Tibial nerve (tissue), 4 donors: Measurements from ENCODE around the gene MRPL38. TPM values are rescaled to one million over a fixed set of nuclear protein-coding genes. Genes with fewer than 3 reads are reported as not detected.
A peak's percentile ranks its signal among the peaks of the same experiment; 100 is the strongest.
"Not testable (repeated sequence)": the region's sequence is repeated elsewhere in the genome, so short reads cannot be mapped to it uniquely, and the experiment has no call there.

Source experiments
- DNase-seq, 2 donors: peaks; one replicate each; pipeline ENCODE4 v3.0.0-alpha.2; 2019; ENCODE audit warnings: low spot score in 2 of 2
- H3K27ac ChIP-seq, 4 donors: fragments of 200-600 bp; sonication (generic) in 3 of 4; one replicate each; pipeline ENCODE4 v1.5.1; 2017 to 2019; ENCODE audit warnings: mild to moderate bottlenecking in 1 of 4
- H3K27me3 ChIP-seq, 2 donors: fragments of 200-600 bp; sonication (generic) in 1 of 2; one replicate each; pipeline versions ENCODE4 v1.5.1 to v1.6.0; 2017 to 2019
- H3K36me3 ChIP-seq, 3 donors: fragments of 200-600 bp; sonication (generic); one replicate each; pipeline ENCODE4 v1.5.1; 2018 to 2019
- H3K4me1 ChIP-seq, 4 donors: fragments of 200-600 bp; sonication (generic) in 3 of 4; one replicate each; pipeline ENCODE4 v1.5.1; 2017 to 2019
- H3K4me3 ChIP-seq, 4 donors: fragments of 200-600 bp; sonication (generic) in 3 of 4; one replicate each; pipeline ENCODE4 v1.5.1; 2017 to 2019; ENCODE audit warnings: mild to moderate bottlenecking in 1 of 4, moderate library complexity in 1 of 4
- H3K9me3 ChIP-seq, 4 donors: fragments of 200-600 bp; sonication (generic) in 3 of 4; one replicate each; pipeline ENCODE4 v1.5.1; 2017 to 2019
- EP300 ChIP-seq, 2 donors: sonication (generic); formaldehyde crosslinking; IDR thresholded peaks; one replicate each; pipeline ENCODE4 v1.6.1; 2017; ENCODE audit warnings: antibody characterized with exemption in 2 of 2, mild to moderate bottlenecking in 1 of 2
- POLR2A ChIP-seq, 2 donors: fragments of 450-650 bp; IDR thresholded peaks; one replicate each; pipeline ENCODE4 v1.6.1; 2017; ENCODE audit warnings: antibody characterized with exemption in 2 of 2, mild to moderate bottlenecking in 2 of 2, moderate library complexity in 2 of 2
- WGBS, 2 donors: methylation state at CpG; one replicate each; pipeline ENCODE4 v1.1.5; 2018; 5-methylcytosine and 5-hydroxymethylcytosine counted together
- total RNA-seq, 4 donors: library from RNA; depleted of rRNA; stranded (reverse); fragments of >200 nt; gene quantifications; one replicate each; pipeline ENCODE4 v1.1.0, GENCODE V29; 2016
- TF ChIP-seq, protein P1 (sequence below), 5 experiments: fragments of 200-600 bp in 3 of 5; fragments of 450-650 bp in 2 of 5; sonication (generic) in 3 of 5; IDR thresholded peaks; one replicate each; pipeline ENCODE4 v1.5.1; 2016 to 2019; ENCODE audit warnings: antibody characterized with exemption in 5 of 5, mild to moderate bottlenecking in 3 of 5, moderate library complexity in 2 of 5

MRPL38 gene
- total RNA-seq, 4 donors from 2014 or later: 56.8 to 118 (median 76.2) TPM

DNA sequence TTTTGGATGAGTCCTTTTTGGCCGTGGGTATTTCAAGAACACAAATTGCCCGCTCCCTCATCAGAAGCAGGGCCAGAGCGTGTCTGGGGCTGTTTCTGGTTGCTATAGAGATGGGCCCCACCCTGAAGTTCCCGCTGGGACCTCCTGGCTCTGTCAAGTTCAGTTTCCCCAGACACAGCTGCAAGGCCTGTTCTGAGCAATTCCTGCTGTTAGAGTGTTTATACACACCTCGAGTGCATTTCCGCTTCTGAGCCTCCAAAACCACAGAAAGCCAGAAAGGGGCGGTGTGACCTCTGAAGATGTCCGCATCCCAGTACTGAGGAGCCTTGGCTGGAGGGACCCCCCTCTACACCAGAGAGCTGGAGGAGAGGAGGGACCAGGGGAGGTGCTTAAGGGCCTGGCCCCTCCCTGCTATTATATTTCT, 40.2 kb downstream of the MRPL38 start:
- 45 to 47% methylated on average over 7 to 8 of the region's 8 CpGs for WGBS, 2 donors

GRCh38 chr17:75861927-75862317, 42.8 kb downstream of the MRPL38 start:
- H3K4me3 ChIP-seq: no peak overlapping the region
- H3K4me1 ChIP-seq: peaks cover 0 to 23% (median 9%) of the 10 kb centered on the region in 4 donors
- H3K36me3 ChIP-seq: no peaks in the 10 kb centered on the region
- peak in 1 of 2 donors; percentile 41 for DNase-seq
- H3K9me3 ChIP-seq: no peaks in the 10 kb centered on the region
- H3K27me3 ChIP-seq: no peaks in the 10 kb centered on the region
- TF ChIP-seq POLR2A (IDR thresholded peaks at IDR 0.05) (no peak), EP300 (IDR thresholded peaks at IDR 0.05) (peak in 1 of 2 donors; percentile 24)
- H3K27ac ChIP-seq: no peak overlapping the region
- whole genome bisulfite sequencing, 2 donors: 76 to 80% methylated on average over 9 of the region's 9 CpGs

More for the DNA sequence above, 40.2 kb downstream of the MRPL38 start:
- H3K4me1 ChIP-seq: peaks cover 0 to 34% (median 22%) of the 10 kb centered on the region in 4 donors
- no peaks in the 10 kb centered on the region for H3K36me3 ChIP-seq
- DNase-seq: peak; percentile 56 to 61
- no peak overlapping the region for H3K4me3 ChIP-seq
- H3K9me3 ChIP-seq: no peaks in the 10 kb centered on the region
- peak overlapping the region; percentile 51 to 88 (median 72) for H3K27ac ChIP-seq
- no peaks in the 10 kb centered on the region for H3K27me3 ChIP-seq
- TF ChIP-seq, protein P1, sequence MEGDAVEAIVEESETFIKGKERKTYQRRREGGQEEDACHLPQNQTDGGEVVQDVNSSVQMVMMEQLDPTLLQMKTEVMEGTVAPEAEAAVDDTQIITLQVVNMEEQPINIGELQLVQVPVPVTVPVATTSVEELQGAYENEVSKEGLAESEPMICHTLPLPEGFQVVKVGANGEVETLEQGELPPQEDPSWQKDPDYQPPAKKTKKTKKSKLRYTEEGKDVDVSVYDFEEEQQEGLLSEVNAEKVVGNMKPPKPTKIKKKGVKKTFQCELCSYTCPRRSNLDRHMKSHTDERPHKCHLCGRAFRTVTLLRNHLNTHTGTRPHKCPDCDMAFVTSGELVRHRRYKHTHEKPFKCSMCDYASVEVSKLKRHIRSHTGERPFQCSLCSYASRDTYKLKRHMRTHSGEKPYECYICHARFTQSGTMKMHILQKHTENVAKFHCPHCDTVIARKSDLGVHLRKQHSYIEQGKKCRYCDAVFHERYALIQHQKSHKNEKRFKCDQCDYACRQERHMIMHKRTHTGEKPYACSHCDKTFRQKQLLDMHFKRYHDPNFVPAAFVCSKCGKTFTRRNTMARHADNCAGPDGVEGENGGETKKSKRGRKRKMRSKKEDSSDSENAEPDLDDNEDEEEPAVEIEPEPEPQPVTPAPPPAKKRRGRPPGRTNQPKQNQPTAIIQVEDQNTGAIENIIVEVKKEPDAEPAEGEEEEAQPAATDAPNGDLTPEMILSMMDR (IDR thresholded peaks at IDR 0.05): no peak
- TF ChIP-seq POLR2A (IDR thresholded peaks at IDR 0.05) (no peak), EP300 (IDR thresholded peaks at IDR 0.05) (no peak)

DNA sequence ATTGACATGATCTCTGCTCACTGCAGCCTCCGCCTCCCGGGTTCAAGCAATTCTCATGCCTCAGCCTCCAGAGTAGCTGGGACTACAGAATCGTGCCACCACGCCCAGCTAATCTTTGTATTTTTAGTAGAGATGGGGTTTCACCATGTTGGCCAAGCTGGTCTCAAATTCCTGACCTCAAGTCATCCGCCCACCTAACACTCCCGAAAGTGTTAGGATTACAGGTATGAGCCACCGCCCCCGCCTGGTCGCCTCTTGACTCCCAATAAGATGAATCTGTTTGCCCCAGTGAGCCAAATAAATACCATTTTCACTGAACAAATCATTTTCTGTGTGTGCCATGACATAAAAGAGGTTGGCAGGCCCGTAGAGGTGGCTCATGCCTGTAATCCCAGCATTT, 45.3 kb downstream of the MRPL38 start:
- H3K4me1 ChIP-seq: peaks cover 0 to 24% (median 4%) of the 10 kb centered on the region in 4 donors

DNA sequence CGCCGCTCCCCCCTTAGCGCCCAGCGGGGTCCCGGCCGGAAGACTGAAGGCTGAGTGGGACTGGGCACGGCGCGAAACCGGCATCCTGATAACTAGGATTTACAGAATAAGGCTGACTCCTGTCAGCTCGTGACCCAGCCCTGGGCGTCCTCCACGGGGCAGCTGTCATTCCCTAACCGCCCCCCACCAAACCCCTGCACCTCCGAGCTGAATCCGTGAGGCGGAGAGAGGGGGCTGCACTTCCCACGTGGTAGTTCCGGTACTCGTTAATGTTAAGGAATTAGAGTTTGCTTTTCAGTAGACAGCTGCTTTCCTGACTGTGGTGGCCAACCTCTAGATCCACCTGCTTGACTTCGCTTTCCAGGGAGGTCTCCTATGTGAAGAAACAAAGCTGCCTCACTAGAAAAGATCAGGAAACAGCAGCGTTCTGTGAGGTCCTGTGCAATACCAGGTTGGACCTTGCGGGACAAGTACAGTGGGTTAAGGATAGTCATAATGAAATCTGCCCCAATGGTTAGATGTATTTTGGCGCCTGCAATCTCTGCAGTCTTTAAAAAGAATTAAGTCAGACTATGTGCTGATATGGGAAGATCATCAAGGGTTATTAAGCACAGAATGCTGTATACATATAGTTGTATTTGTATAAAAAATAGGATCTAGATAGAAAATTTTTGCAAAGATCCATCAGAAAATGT, 48.5 kb downstream of the MRPL38 start:
- peak overlapping the region; percentile 69 to 99 (median 90) for H3K4me3 ChIP-seq
- no peak for TF ChIP-seq EP300 (IDR thresholded peaks at IDR 0.05)
- TF ChIP-seq, protein P1 (IDR thresholded peaks at IDR 0.05): no peak
- TF ChIP-seq POLR2A (IDR thresholded peaks at IDR 0.05): no peak
- peaks cover 0 to 48% (median 17%) of the 10 kb centered on the region in 4 donors for H3K4me1 ChIP-seq
- 0 to 3% methylated on average over 13 to 14 of the region's 24 CpGs for WGBS, 2 donors
- DNase-seq: peak; percentile 26 to 45
- H3K27ac ChIP-seq: peak overlapping the region; percentile 96 to 100 (median 99)
- no peaks in the 10 kb centered on the region for H3K27me3 ChIP-seq
- H3K9me3 ChIP-seq: no peaks in the 10 kb centered on the region
- H3K36me3 ChIP-seq: peaks cover 0 to 16% (median 3%) of the 10 kb centered on the region in 3 donors

More for the DNA sequence above, 45.3 kb downstream of the MRPL38 start:
- not testable (repeated sequence) for DNase-seq, H3K9me3 ChIP-seq, H3K36me3 ChIP-seq, H3K27me3 ChIP-seq, H3K4me3 ChIP-seq
- peak overlapping the region in 3 of 4 donors; percentile 61 to 70 (median 64) for H3K27ac ChIP-seq
- 86 to 88% methylated on average over 10 of the region's 10 CpGs for WGBS, 2 donors

DNA sequence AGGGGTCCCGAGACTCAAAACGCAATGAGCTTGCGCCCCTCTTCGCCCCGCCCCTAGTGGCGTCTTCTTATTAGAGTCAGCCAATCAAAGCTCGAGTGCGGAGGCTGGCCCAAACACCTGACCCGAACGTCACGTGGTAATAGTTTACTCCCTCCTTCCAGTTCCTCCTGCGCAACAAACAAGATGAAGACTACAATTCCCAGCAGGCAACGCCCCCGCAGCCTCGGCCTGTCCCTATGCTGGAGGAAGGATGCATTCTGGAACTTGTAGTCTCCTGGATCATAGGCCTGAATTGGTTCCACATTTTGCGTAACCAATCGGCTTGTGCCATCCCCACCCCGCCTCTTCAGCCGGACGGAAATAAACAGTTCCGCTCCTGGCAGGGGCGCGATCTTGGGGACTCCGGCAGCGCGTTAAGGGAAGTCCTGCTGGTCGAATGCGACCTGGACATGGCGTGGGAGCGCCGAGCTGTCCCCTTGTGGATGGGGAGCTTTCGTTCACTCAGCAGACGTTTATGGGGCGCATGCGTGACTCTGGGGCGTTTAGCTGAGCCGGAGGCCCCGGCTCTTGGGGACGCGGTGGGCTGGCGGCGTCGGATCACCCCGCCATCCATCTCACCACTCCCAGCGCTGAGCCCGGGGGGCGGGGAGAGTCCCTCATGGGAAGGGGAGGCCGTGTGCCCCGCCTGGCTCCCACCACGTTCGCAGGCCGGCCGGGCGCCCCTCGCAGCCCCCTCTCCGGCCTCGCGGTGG, 49.2 kb downstream of the MRPL38 start, which contains the start of gene WBP2:
Gene WBP2 (minus strand): TSS at position 26 of the 752 bp plus-strand sequence. CDS start 38 bp downstream, outside the sequence.
- no peaks in the 10 kb centered on the region for H3K9me3 ChIP-seq
- peak; percentile 98 to 99 for DNase-seq
- H3K4me3 ChIP-seq: peak within 1 kb of the TSS; percentile 69 to 99 (median 90)
- peak within 1 kb of the TSS; percentile 96 to 100 (median 99) for H3K27ac ChIP-seq
- no peaks in the 10 kb centered on the region for H3K27me3 ChIP-seq
- TF ChIP-seq EP300 (IDR thresholded peaks at IDR 0.05): peak; percentile 96 to 100
- TF ChIP-seq, protein P1 (IDR thresholded peaks at IDR 0.05): peak; percentile 47 to 81 (median 66)
- TF ChIP-seq POLR2A (IDR thresholded peaks at IDR 0.05): peak; percentile 99 to 100
- WGBS, 2 donors: 0 to 1% methylated on average over 26 to 37 of the region's 58 CpGs
- H3K36me3 ChIP-seq: peaks cover 0 to 23% (median 10%) of the 10 kb centered on the region in 3 donors
- peaks cover 0 to 55% (median 17%) of the 10 kb centered on the region in 4 donors for H3K4me1 ChIP-seq
